Urinary bladder (tissue), 2 donors: Measurements from ENCODE around the gene PRELID1. TPM values are rescaled to one million over a fixed set of nuclear protein-coding genes. Genes with fewer than 3 reads are reported as not detected.

ENCODE experiments used
- polyA plus RNA-seq: library from polyadenylated mRNA; stranded (reverse); fragments of 200-250 nt; gene quantifications from one replicate; pipeline ENCODE4 v1.2.3, GENCODE V29; 2013
- total RNA-seq: library from RNA; depleted of rRNA; stranded (reverse); fragments of >200 nt; gene quantifications from one replicate; pipeline ENCODE4 v1.2.3, GENCODE V29; 2014
- donor health status: healthy.

Gene PRELID1
- total and polyA plus RNA-seq, 2 donors = 40.8 to 122 TPM

Other genes starting within 250 kb of the PRELID1 start
- 7.2 TPM for gene FGFR4, start 216.9 kb upstream of the PRELID1 start, total RNA-seq
- 12.8 TPM for gene FGFR4, start 216.9 kb upstream of the PRELID1 start, polyA plus RNA-seq
- gene NSD1, start 170.0 kb upstream of the PRELID1 start, total RNA-seq = 85.7 TPM
- gene NSD1, start 170.0 kb upstream of the PRELID1 start, polyA plus RNA-seq = 14.7 TPM
- gene RAB24, start 80 bp upstream of the PRELID1 start, total RNA-seq = 9.7 TPM
- 50.6 TPM for gene RAB24, start 80 bp upstream of the PRELID1 start, polyA plus RNA-seq
- 11.3 TPM for gene MXD3, start 8.1 kb downstream of the PRELID1 start, total RNA-seq
- 4.0 TPM for gene MXD3, start 8.1 kb downstream of the PRELID1 start, polyA plus RNA-seq
- gene LMAN2, start 47.9 kb downstream of the PRELID1 start, total RNA-seq = 101 TPM
- 209 TPM for gene LMAN2, start 47.9 kb downstream of the PRELID1 start, polyA plus RNA-seq
- gene RGS14, start 54.1 kb downstream of the PRELID1 start, total RNA-seq = 4.7 TPM
- 16.4 TPM for gene RGS14, start 54.1 kb downstream of the PRELID1 start, polyA plus RNA-seq
- not detected for gene SLC34A1, start 80.6 kb downstream of the PRELID1 start, total RNA-seq
- 0.04 TPM for gene SLC34A1, start 80.6 kb downstream of the PRELID1 start, polyA plus RNA-seq
- not detected for gene PFN3, start 96.9 kb downstream of the PRELID1 start, total RNA-seq
- not detected for gene PFN3, start 96.9 kb downstream of the PRELID1 start, polyA plus RNA-seq
- gene F12, start 105.8 kb downstream of the PRELID1 start, total RNA-seq = not detected
- 1.1 TPM for gene F12, start 105.8 kb downstream of the PRELID1 start, polyA plus RNA-seq
- gene GRK6, start 122.9 kb downstream of the PRELID1 start, total RNA-seq = 13.4 TPM
- gene GRK6, start 122.9 kb downstream of the PRELID1 start, polyA plus RNA-seq = 27.7 TPM
- 0.58 TPM for gene PRR7, start 143.0 kb downstream of the PRELID1 start, total RNA-seq
- 2.4 TPM for gene PRR7, start 143.0 kb downstream of the PRELID1 start, polyA plus RNA-seq
- gene DBN1, start 169.8 kb downstream of the PRELID1 start, total RNA-seq = 53.9 TPM
- 96.5 TPM for gene DBN1, start 169.8 kb downstream of the PRELID1 start, polyA plus RNA-seq
- 102 TPM for gene PDLIM7, start 193.8 kb downstream of the PRELID1 start, total RNA-seq
- 728 TPM for gene PDLIM7, start 193.8 kb downstream of the PRELID1 start, polyA plus RNA-seq
- 2.9 TPM for gene DOK3, start 206.0 kb downstream of the PRELID1 start, total RNA-seq
- gene DOK3, start 206.0 kb downstream of the PRELID1 start, polyA plus RNA-seq = 8.5 TPM
- 27.4 TPM for gene DDX41, start 213.2 kb downstream of the PRELID1 start, total RNA-seq
- 65.6 TPM for gene DDX41, start 213.2 kb downstream of the PRELID1 start, polyA plus RNA-seq